ENCODE results near the gene KRTAP10-8. TPM values are rescaled to one million over a fixed set of nuclear protein-coding genes. Genes with fewer than 3 reads are reported as not detected.

The KRTAP10-8 gene
- total RNA-seq, 2 donors from 2014 or later, result not detected

DNA sequence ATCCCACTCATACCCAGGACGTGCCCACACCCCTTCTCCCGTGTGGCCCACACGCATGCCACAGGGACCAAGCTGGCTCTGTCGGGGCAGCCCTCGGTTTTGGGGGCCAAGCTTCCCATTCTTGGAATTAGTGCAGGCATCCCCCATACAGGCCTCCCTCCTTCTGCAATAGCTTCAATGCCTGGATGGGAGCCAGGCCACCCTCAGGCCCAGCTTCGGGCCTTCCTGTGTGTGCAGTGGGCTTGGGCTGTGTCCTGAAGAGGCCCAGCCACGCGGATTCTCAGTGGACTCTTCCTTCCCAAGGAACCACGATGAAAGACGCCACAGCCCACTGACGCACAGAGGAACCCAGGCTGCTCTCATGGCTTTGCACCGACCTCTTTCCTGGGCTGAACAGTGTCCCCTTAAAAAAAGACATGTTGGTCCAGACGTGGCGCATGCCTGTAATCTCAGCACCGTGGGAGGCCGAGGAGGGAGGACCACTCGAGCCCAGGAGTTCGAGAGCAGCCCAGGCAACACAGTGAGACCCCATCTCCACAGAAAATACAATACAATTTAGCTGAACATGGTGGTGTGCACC lies 37.7 kb downstream of the KRTAP10-8 start:
- no peaks in the 10 kb centered on the region for H3K4me1 ChIP-seq (replicated peaks)
- H3K27ac ChIP-seq, result no peak overlapping the region
- 85% methylated on average over 18 of the region's 18 CpGs for WGBS
- no peaks in the 10 kb centered on the region for H3K27me3 ChIP-seq (replicated peaks; ENCODE audit: insufficient read depth)
- H3K4me3 ChIP-seq, result no peak overlapping the region
- TF ChIP-seq POLR2AphosphoS5 (IDR thresholded peaks at IDR 0.05) (no peak), POLR2A (IDR thresholded peaks at IDR 0.05) (no peak)
- TF ChIP-seq, protein P1, sequence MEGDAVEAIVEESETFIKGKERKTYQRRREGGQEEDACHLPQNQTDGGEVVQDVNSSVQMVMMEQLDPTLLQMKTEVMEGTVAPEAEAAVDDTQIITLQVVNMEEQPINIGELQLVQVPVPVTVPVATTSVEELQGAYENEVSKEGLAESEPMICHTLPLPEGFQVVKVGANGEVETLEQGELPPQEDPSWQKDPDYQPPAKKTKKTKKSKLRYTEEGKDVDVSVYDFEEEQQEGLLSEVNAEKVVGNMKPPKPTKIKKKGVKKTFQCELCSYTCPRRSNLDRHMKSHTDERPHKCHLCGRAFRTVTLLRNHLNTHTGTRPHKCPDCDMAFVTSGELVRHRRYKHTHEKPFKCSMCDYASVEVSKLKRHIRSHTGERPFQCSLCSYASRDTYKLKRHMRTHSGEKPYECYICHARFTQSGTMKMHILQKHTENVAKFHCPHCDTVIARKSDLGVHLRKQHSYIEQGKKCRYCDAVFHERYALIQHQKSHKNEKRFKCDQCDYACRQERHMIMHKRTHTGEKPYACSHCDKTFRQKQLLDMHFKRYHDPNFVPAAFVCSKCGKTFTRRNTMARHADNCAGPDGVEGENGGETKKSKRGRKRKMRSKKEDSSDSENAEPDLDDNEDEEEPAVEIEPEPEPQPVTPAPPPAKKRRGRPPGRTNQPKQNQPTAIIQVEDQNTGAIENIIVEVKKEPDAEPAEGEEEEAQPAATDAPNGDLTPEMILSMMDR (IDR thresholded peaks at IDR 0.05), result no peak
- no peaks in the 10 kb centered on the region for H3K36me3 ChIP-seq
- no peak for DNase-seq (ENCODE audit: low spot score)
- H3K9me3 ChIP-seq, result no peaks in the 10 kb centered on the region
- intact Hi-C loops (cut with DNase I), result no loop called here

DNA sequence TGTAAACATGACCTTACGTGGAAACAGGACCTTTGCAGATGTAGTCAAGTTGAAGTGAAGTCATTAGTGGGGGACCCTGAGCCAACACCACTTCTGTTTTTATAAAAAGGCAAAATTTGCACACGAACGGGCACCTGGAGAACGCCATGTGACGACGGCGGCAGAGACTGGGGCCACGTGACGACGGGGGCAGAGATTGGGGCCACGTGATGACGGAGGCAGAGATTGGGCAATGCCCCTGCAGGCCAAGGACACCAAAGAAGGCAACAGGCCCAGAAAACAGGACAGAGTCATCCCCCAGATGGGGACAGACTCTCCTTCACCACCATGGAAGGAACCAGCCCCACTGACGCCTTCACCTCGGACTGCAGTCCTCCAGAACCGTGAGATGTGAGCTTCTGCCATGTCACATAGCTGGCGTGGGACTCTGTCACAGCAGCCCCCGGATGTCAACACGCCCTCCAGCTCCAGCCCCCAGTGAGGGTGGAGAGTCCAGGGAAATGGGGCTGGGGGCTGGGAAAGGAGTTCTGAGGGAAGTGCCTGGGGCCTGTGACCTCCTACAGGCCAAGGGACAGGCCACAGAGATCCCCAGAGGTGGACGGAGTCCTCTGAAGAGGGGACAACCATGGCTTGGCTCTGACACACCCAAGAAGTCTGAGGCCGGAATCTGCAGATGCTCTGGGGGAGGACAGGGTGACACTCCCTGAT lies 38.5 kb downstream of the KRTAP10-8 start:
- Histone ChIP-seq H3K36me3 (no peaks in the 10 kb centered on the region), H3K27me3 (replicated peaks; ENCODE audit: insufficient read depth) (no peaks in the 10 kb centered on the region)

DNA sequence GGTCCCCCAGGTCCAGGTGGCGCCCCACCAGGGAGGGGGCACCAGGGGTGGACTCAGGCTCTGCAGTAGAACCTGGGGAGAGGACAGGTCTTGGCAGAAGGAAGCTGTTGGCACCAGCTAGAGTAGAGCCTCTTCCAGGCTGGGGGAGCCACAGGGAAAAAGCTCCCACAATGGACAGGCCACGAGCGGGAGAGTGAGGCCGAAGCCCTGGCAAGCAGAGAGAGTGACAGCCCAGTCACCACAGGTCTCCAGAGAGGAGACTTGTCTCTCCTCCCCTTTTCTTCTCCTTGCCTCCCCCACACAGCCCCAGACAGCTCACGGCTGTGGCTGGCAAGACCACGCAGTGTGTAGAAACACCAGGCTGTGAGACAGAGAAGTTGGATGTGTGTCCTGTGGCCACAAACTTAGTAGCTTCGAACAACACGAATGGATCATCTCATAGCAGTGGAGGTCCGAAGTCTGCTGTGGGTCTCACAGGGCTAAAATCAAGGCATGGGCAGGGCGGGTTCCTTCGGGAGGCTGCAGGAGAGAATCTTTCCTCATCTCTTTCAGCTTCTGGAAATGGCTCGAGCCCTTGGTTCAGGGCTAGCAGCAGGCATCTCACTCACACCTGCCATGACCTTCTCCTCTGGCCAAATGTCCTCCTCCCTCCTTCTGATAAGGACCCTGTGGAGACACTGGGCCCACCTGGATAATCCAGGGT lies 39.2 kb downstream of the KRTAP10-8 start:
- no peak for TF ChIP-seq POLR2AphosphoS5 (IDR thresholded peaks at IDR 0.05)
- no peak for TF ChIP-seq POLR2A (IDR thresholded peaks at IDR 0.05)
- TF ChIP-seq, protein P1 (IDR thresholded peaks at IDR 0.05), result no peak
- H3K36me3 ChIP-seq, result no peaks in the 10 kb centered on the region
- H3K9me3 ChIP-seq, result no peaks in the 10 kb centered on the region
- H3K4me1 ChIP-seq (replicated peaks), result no peaks in the 10 kb centered on the region
- intact Hi-C loops (cut with DNase I), result no loop called here
- H3K4me3 ChIP-seq, result no peak overlapping the region
- DNase-seq (ENCODE audit: low spot score), result no peak
- 91% methylated on average over 12 of the region's 12 CpGs for WGBS
- H3K27ac ChIP-seq, result no peak overlapping the region
- H3K27me3 ChIP-seq (replicated peaks; ENCODE audit: insufficient read depth), result no peaks in the 10 kb centered on the region

More for the DNA sequence above, 38.5 kb downstream of the KRTAP10-8 start:
- 88% methylated on average over 20 of the region's 20 CpGs for WGBS
- Histone ChIP-seq H3K27ac (no peak overlapping the region), H3K9me3 (no peaks in the 10 kb centered on the region), H3K4me3 (no peak overlapping the region), H3K4me1 (replicated peaks) (no peaks in the 10 kb centered on the region)
- intact Hi-C loops (cut with DNase I), result no loop called here
- TF ChIP-seq POLR2AphosphoS5 (IDR thresholded peaks at IDR 0.05) (no peak), POLR2A (IDR thresholded peaks at IDR 0.05) (no peak)
- TF ChIP-seq, protein P1 (IDR thresholded peaks at IDR 0.05), result no peak
- no peak for DNase-seq (ENCODE audit: low spot score)

DNA sequence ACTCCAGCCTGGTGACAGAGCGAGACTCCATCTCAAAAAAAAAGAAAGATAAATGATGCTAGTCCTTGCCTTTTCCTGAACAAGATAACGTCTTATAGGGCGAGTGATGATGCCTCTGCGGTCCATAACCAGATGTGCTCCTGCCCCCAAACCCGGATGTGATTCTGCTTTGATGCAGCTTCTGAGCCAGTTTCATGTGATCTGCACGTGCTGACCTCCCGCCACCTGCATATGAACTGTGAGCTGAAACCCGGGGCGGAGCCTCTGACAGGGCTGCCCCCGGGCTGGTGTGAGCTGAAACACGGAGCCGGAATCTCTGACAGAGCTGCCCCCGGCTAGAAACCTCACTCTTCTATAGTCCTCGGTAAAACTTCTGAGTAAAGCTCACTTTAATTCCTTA lies 41.2 kb downstream of the KRTAP10-8 start:
- WGBS, result 65% methylated on average over 14 of the region's 14 CpGs
- DNase-seq (ENCODE audit: low spot score), result no peak
- no peaks in the 10 kb centered on the region for H3K36me3 ChIP-seq
- H3K27ac ChIP-seq, result no peak overlapping the region
- no peaks in the 10 kb centered on the region for H3K4me1 ChIP-seq (replicated peaks)
- TF ChIP-seq POLR2A (IDR thresholded peaks at IDR 0.05) (no peak), POLR2AphosphoS5 (IDR thresholded peaks at IDR 0.05) (no peak)
- TF ChIP-seq, protein P1 (IDR thresholded peaks at IDR 0.05), result no peak
- H3K4me3 ChIP-seq, result no peak overlapping the region
- intact Hi-C loops (cut with DNase I), result no loop called here
- no peaks in the 10 kb centered on the region for H3K9me3 ChIP-seq
- no peaks in the 10 kb centered on the region for H3K27me3 ChIP-seq (replicated peaks; ENCODE audit: insufficient read depth)

Data from prostate gland (tissue), 2 donors.